ENCODE data around the gene POC1A.

Gene POC1A

GRCh38 chr3:52087731-52088130 lies 66.5 kb downstream of the POC1A start:
- Histone ChIP-seq H3K9me3 (ENCODE audit: control insufficient read depth, insufficient read depth, low read length) (no peaks in the 10 kb centered on the region), H3K4me3 (ENCODE audit: low read length) (no peak overlapping the region), H3K27me3 (ENCODE audit: control insufficient read depth, insufficient read depth, low read length) (no peaks in the 10 kb centered on the region), H3K27ac (ENCODE audit: low read length) (no peak overlapping the region), H3K4me1 (ENCODE audit: control insufficient read depth, insufficient read depth, low read length) (no peaks in the 10 kb centered on the region), H3K36me3 (ENCODE audit: control insufficient read depth, insufficient read depth, low read length) (0 out of 2 replicates have a peak, but pooled peaks cover 2% of the 10 kb centered on the region)
- WGBS (ENCODE audit: insufficient coverage, insufficient read length), result no CpG with 5 or more reads among the region's 3 CpGs
- no peak for DNase-seq (ENCODE audit: low read depth, low spot score)

- Histone ChIP-seq H3K27ac (ENCODE audit: low read length) (no peak overlapping the region), H3K36me3 (ENCODE audit: control insufficient read depth, insufficient read depth, low read length) (0 out of 2 replicates have a peak, but pooled peaks cover 2% of the 10 kb centered on the region), H3K4me1 (ENCODE audit: control insufficient read depth, insufficient read depth, low read length) (no peaks in the 10 kb centered on the region), H3K4me3 (ENCODE audit: low read length) (no peak overlapping the region), H3K9me3 (ENCODE audit: control insufficient read depth, insufficient read depth, low read length) (no peaks in the 10 kb centered on the region), H3K27me3 (ENCODE audit: control insufficient read depth, insufficient read depth, low read length) (no peaks in the 10 kb centered on the region)
- no CpG with 5 or more reads among the region's 8 CpGs for WGBS (ENCODE audit: insufficient coverage, insufficient read length)
- DNase-seq (ENCODE audit: low read depth, low spot score), result no peak
Observed at GRCh38 chr3:52086976-52087663, 67.1 kb downstream of the POC1A start.

GRCh38 chr3:52086461-52086860 lies 67.8 kb downstream of the POC1A start:
- no peaks in the 10 kb centered on the region for H3K9me3 ChIP-seq (ENCODE audit: control insufficient read depth, insufficient read depth, low read length)
- H3K27me3 ChIP-seq (ENCODE audit: control insufficient read depth, insufficient read depth, low read length), result no peaks in the 10 kb centered on the region
- no peaks in the 10 kb centered on the region for H3K4me1 ChIP-seq (ENCODE audit: control insufficient read depth, insufficient read depth, low read length)
- WGBS (ENCODE audit: insufficient coverage, insufficient read length), result no CpG with 5 or more reads among the region's 6 CpGs
- H3K4me3 ChIP-seq (ENCODE audit: low read length), result no peak overlapping the region
- H3K36me3 ChIP-seq (ENCODE audit: control insufficient read depth, insufficient read depth, low read length), result no peaks in the 10 kb centered on the region
- no peak overlapping the region for H3K27ac ChIP-seq (ENCODE audit: low read length)
- DNase-seq (ENCODE audit: low read depth, low spot score), result no peak

- Histone ChIP-seq H3K27me3 (ENCODE audit: control insufficient read depth, insufficient read depth, low read length) (no peaks in the 10 kb centered on the region), H3K27ac (ENCODE audit: low read length) (no peak overlapping the region), H3K9me3 (ENCODE audit: control insufficient read depth, insufficient read depth, low read length) (no peaks in the 10 kb centered on the region), H3K36me3 (ENCODE audit: control insufficient read depth, insufficient read depth, low read length) (no peaks in the 10 kb centered on the region), H3K4me1 (ENCODE audit: control insufficient read depth, insufficient read depth, low read length) (no peaks in the 10 kb centered on the region), H3K4me3 (ENCODE audit: low read length) (no peak overlapping the region)
- no peak for DNase-seq (ENCODE audit: low read depth, low spot score)
- WGBS (ENCODE audit: insufficient coverage, insufficient read length), result no CpG with 5 or more reads among the region's 10 CpGs
Observed at GRCh38 chr3:52085681-52086282, 68.4 kb downstream of the POC1A start.

GRCh38 chr3:52084954-52085680 lies 69.1 kb downstream of the POC1A start:
- Histone ChIP-seq H3K4me3 (ENCODE audit: low read length) (no peak overlapping the region), H3K27me3 (ENCODE audit: control insufficient read depth, insufficient read depth, low read length) (no peaks in the 10 kb centered on the region), H3K27ac (ENCODE audit: low read length) (no peak overlapping the region), H3K36me3 (ENCODE audit: control insufficient read depth, insufficient read depth, low read length) (no peaks in the 10 kb centered on the region), H3K9me3 (ENCODE audit: control insufficient read depth, insufficient read depth, low read length) (no peaks in the 10 kb centered on the region), H3K4me1 (ENCODE audit: control insufficient read depth, insufficient read depth, low read length) (no peaks in the 10 kb centered on the region)
- DNase-seq (ENCODE audit: low read depth, low spot score), result no peak
- WGBS (ENCODE audit: insufficient coverage, insufficient read length), result no CpG with 5 or more reads among the region's 13 CpGs

GRCh38 chr3:52084216-52084945 lies 69.8 kb downstream of the POC1A start:
- no CpG with 5 or more reads among the region's 9 CpGs for WGBS (ENCODE audit: insufficient coverage, insufficient read length)
- no peaks in the 10 kb centered on the region for H3K27me3 ChIP-seq (ENCODE audit: control insufficient read depth, insufficient read depth, low read length)
- H3K36me3 ChIP-seq (ENCODE audit: control insufficient read depth, insufficient read depth, low read length), result no peaks in the 10 kb centered on the region
- H3K4me1 ChIP-seq (ENCODE audit: control insufficient read depth, insufficient read depth, low read length), result no peaks in the 10 kb centered on the region
- no peaks in the 10 kb centered on the region for H3K9me3 ChIP-seq (ENCODE audit: control insufficient read depth, insufficient read depth, low read length)
- H3K27ac ChIP-seq (ENCODE audit: low read length), result no peak overlapping the region
- DNase-seq (ENCODE audit: low read depth, low spot score), result no peak
- H3K4me3 ChIP-seq (ENCODE audit: low read length), result no peak overlapping the region

GRCh38 chr3:52083556-52084087 lies 70.6 kb downstream of the POC1A start:
- no peak overlapping the region for H3K27ac ChIP-seq (ENCODE audit: low read length)
- DNase-seq (ENCODE audit: low read depth, low spot score), result no peak
- H3K4me3 ChIP-seq (ENCODE audit: low read length), result no peak overlapping the region
- no peaks in the 10 kb centered on the region for H3K4me1 ChIP-seq (ENCODE audit: control insufficient read depth, insufficient read depth, low read length)
- no peaks in the 10 kb centered on the region for H3K27me3 ChIP-seq (ENCODE audit: control insufficient read depth, insufficient read depth, low read length)
- no CpG with 5 or more reads among the region's 5 CpGs for WGBS (ENCODE audit: insufficient coverage, insufficient read length)
- no peaks in the 10 kb centered on the region for H3K36me3 ChIP-seq (ENCODE audit: control insufficient read depth, insufficient read depth, low read length)
- no peaks in the 10 kb centered on the region for H3K9me3 ChIP-seq (ENCODE audit: control insufficient read depth, insufficient read depth, low read length)

- Histone ChIP-seq H3K9me3 (ENCODE audit: control insufficient read depth, insufficient read depth, low read length) (no peaks in the 10 kb centered on the region), H3K27ac (ENCODE audit: low read length) (no peak overlapping the region), H3K4me3 (ENCODE audit: low read length) (no peak overlapping the region), H3K27me3 (ENCODE audit: control insufficient read depth, insufficient read depth, low read length) (no peaks in the 10 kb centered on the region), H3K4me1 (ENCODE audit: control insufficient read depth, insufficient read depth, low read length) (no peaks in the 10 kb centered on the region), H3K36me3 (ENCODE audit: control insufficient read depth, insufficient read depth, low read length) (no peaks in the 10 kb centered on the region)
- no CpG with 5 or more reads among the region's 8 CpGs for WGBS (ENCODE audit: insufficient coverage, insufficient read length)
- DNase-seq (ENCODE audit: low read depth, low spot score), result no peak
Observed at GRCh38 chr3:52082951-52083350, 71.3 kb downstream of the POC1A start.

GRCh38 chr3:52080830-52081719 lies 73.1 kb downstream of the POC1A start:
- no CpG with 5 or more reads among the region's 21 CpGs for WGBS (ENCODE audit: insufficient coverage, insufficient read length)
- no peaks in the 10 kb centered on the region for H3K4me1 ChIP-seq (ENCODE audit: control insufficient read depth, insufficient read depth, low read length)
- no peaks in the 10 kb centered on the region for H3K9me3 ChIP-seq (ENCODE audit: control insufficient read depth, insufficient read depth, low read length)
- H3K27me3 ChIP-seq (ENCODE audit: control insufficient read depth, insufficient read depth, low read length), result no peaks in the 10 kb centered on the region
- DNase-seq (ENCODE audit: low read depth, low spot score), result no peak
- H3K4me3 ChIP-seq (ENCODE audit: low read length), result no peak overlapping the region
- no peak overlapping the region for H3K27ac ChIP-seq (ENCODE audit: low read length)
- no peaks in the 10 kb centered on the region for H3K36me3 ChIP-seq (ENCODE audit: control insufficient read depth, insufficient read depth, low read length)

Data from iPS DF 6.9 (cell line).